ENCODE results near the gene PHETA1. TPM values are rescaled to one million over a fixed set of nuclear protein-coding genes. Genes with fewer than 3 reads are reported as not detected.

The PHETA1 gene
- total RNA-seq, 1 donor from 2014 or later = 14.9 TPM

DNA sequence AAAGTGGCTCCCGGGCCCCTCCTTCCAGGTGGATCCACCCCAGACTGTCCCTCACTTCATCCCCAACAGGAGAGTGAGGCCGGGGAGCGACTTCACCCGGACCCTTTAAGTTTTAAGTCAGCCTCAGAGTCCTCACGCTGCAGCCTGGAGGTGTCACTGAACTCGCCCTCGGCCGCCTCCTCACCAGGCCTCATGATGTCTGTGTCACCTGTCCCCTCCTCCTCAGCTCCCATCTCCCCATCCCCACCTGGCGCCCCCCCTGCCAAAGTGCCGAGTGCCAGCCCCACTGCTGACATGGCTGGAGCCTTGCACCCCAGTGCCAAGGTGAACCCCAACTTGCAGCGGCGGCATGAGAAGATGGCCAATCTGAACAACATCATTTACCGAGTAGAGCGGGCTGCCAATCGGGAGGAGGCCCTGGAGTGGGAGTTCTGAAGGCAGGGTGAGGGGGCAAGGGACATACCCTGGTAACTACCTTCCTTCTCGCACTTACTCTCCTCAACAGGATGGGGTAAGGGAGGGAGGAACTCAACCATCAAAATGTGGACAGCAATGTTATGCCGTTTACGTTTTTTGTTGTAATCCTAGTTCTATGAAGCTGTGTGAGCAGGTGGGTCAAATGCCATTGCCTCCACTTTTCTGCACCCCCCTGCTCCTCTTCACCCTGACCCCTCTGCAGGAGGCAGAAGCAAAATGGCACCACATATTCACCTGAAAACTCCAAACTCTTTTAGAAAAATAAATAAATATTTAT lies 20.8 kb downstream of the PHETA1 start:
- TF ChIP-seq EZH2 (IDR thresholded peaks at IDR 0.05; ENCODE audit: insufficient read depth, low read length) = no peak
- TF ChIP-seq, protein P1, sequence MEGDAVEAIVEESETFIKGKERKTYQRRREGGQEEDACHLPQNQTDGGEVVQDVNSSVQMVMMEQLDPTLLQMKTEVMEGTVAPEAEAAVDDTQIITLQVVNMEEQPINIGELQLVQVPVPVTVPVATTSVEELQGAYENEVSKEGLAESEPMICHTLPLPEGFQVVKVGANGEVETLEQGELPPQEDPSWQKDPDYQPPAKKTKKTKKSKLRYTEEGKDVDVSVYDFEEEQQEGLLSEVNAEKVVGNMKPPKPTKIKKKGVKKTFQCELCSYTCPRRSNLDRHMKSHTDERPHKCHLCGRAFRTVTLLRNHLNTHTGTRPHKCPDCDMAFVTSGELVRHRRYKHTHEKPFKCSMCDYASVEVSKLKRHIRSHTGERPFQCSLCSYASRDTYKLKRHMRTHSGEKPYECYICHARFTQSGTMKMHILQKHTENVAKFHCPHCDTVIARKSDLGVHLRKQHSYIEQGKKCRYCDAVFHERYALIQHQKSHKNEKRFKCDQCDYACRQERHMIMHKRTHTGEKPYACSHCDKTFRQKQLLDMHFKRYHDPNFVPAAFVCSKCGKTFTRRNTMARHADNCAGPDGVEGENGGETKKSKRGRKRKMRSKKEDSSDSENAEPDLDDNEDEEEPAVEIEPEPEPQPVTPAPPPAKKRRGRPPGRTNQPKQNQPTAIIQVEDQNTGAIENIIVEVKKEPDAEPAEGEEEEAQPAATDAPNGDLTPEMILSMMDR (IDR thresholded peaks at IDR 0.05; ENCODE audit: insufficient read depth, low read depth, low read length) = no peak
- Mint-ChIP-seq H3K4me1 (ENCODE audit: low read depth, unreplicated experiment) (no peaks in the 10 kb centered on the region), H3K27me3 (ENCODE audit: low read depth, unreplicated experiment) (peaks cover 2% of the 10 kb centered on the region), H3K4me3 (ENCODE audit: unreplicated experiment) (no peak overlapping the region), H3K27ac (ENCODE audit: unreplicated experiment) (no peak overlapping the region), H3K9me3 (ENCODE audit: unreplicated experiment) (peaks cover 20% of the 10 kb centered on the region), H3K36me3 (ENCODE audit: low read depth, unreplicated experiment) (peaks cover 3% of the 10 kb centered on the region)
- H3K27me3 ChIP-seq (ENCODE audit: insufficient read depth, low read length) = no peaks in the 10 kb centered on the region
- H3K27ac ChIP-seq (ENCODE audit: low read depth, low read length) = no peak overlapping the region
- H3K4me2 ChIP-seq (ENCODE audit: low read length) = no peak overlapping the region
- H3K4me1 ChIP-seq (ENCODE audit: insufficient read depth, low read length) = no peaks in the 10 kb centered on the region
- H3K79me2 ChIP-seq (ENCODE audit: insufficient read depth, low read length) = no peaks in the 10 kb centered on the region
- H4K20me1 ChIP-seq (ENCODE audit: insufficient read depth, low read length) = no peaks in the 10 kb centered on the region
- peaks cover 6% of the 10 kb centered on the region for H3K9me3 ChIP-seq (ENCODE audit: insufficient read depth, low read depth, low read length)
- no peak overlapping the region for H2AFZ ChIP-seq (ENCODE audit: low read depth, low read length)
- DNase-seq (ENCODE audit: low read depth) = no peak
- no peak overlapping the region for H3K4me3 ChIP-seq (ENCODE audit: insufficient read depth, low read depth, low read length)
- no peaks in the 10 kb centered on the region for H3K36me3 ChIP-seq (ENCODE audit: insufficient read depth, low read length)
- no peak overlapping the region for H3K9ac ChIP-seq (ENCODE audit: low read length)
- FAIRE-seq = no peak

DNA sequence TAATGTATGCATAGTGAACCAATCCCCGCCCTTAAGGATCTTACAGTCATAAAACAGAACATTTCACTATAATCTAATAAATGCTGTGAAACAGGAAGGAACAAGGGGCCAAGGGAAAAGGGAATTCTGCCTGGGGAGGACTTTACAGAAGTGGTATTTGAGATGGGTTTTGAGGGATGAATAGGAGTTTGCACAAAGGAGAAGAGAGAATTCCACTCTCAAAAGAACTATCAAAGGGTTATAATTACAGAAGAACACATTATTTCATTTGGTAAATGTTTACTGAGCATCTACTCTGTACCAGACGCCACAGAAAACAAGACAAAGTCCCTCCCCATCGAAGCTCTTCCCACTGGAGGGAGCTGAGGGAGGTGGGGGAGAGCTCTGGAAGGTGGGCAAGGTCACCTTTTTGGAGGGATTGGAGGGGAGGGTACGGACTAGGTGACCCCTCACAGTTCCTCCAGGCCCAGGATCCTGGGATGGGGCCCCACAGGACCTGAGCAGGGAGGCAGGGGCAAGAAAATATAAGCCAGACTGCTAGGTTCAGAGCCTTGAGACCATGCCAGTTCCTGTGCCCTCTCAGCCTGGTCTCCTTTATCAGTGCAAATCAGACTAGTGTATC lies 24.5 kb downstream of the PHETA1 start:
- Histone ChIP-seq H3K27ac (ENCODE audit: low read depth, low read length) (no peak overlapping the region), H3K27me3 (ENCODE audit: insufficient read depth, low read length) (peaks cover 5% of the 10 kb centered on the region), H4K20me1 (ENCODE audit: insufficient read depth, low read length) (no peaks in the 10 kb centered on the region), H3K9me3 (ENCODE audit: insufficient read depth, low read depth, low read length) (peaks cover 6% of the 10 kb centered on the region), H2AFZ (ENCODE audit: low read depth, low read length) (no peak overlapping the region), H3K36me3 (ENCODE audit: insufficient read depth, low read length) (no peaks in the 10 kb centered on the region), H3K4me1 (ENCODE audit: insufficient read depth, low read length) (no peaks in the 10 kb centered on the region), H3K4me3 (ENCODE audit: insufficient read depth, low read depth, low read length) (no peak overlapping the region), H3K4me2 (ENCODE audit: low read length) (no peak overlapping the region), H3K9ac (ENCODE audit: low read length) (no peak overlapping the region), H3K79me2 (ENCODE audit: insufficient read depth, low read length) (no peaks in the 10 kb centered on the region)
- no peak for FAIRE-seq
- Mint-ChIP-seq H3K27me3 (ENCODE audit: low read depth, unreplicated experiment) (peaks cover 2% of the 10 kb centered on the region), H3K4me3 (ENCODE audit: unreplicated experiment) (no peak overlapping the region), H3K27ac (ENCODE audit: unreplicated experiment) (no peak overlapping the region), H3K4me1 (ENCODE audit: low read depth, unreplicated experiment) (no peaks in the 10 kb centered on the region), H3K36me3 (ENCODE audit: low read depth, unreplicated experiment) (peaks cover 2% of the 10 kb centered on the region), H3K9me3 (ENCODE audit: unreplicated experiment) (peaks cover 21% of the 10 kb centered on the region)
- no peak for DNase-seq (ENCODE audit: low read depth)
- no peak for TF ChIP-seq EZH2 (IDR thresholded peaks at IDR 0.05; ENCODE audit: insufficient read depth, low read length)
- TF ChIP-seq, protein P1 (IDR thresholded peaks at IDR 0.05; ENCODE audit: insufficient read depth, low read depth, low read length) = no peak

DNA sequence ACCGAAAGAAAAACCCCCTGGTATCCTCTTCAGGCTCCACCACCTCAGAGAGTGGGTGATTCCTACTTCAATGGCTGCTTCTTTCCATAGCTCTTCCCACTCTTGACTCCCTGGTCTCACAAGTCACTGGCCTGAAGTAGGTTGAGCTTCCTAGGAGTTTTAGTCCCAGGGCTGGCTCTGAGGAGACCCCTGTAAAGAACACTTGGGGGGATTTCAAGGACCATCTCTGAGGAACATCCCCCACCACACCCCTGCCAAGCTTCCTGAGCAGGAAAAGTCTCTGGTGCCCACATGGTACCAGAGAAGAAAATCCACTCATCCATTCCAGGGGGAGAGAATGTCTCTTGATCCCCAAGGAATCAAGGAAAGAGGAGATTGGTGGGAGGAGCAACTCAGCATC lies 25.7 kb downstream of the PHETA1 start:
- H3K27me3 ChIP-seq (ENCODE audit: insufficient read depth, low read length) = peaks cover 5% of the 10 kb centered on the region
- H4K20me1 ChIP-seq (ENCODE audit: insufficient read depth, low read length) = no peaks in the 10 kb centered on the region
- H3K4me3 ChIP-seq (ENCODE audit: insufficient read depth, low read depth, low read length) = no peak overlapping the region
- Mint-ChIP-seq H3K36me3 (ENCODE audit: low read depth, unreplicated experiment) (no peaks in the 10 kb centered on the region), H3K4me3 (ENCODE audit: unreplicated experiment) (no peak overlapping the region), H3K9me3 (ENCODE audit: unreplicated experiment) (peaks cover 12% of the 10 kb centered on the region), H3K4me1 (ENCODE audit: low read depth, unreplicated experiment) (no peaks in the 10 kb centered on the region), H3K27me3 (ENCODE audit: low read depth, unreplicated experiment) (peaks cover 3% of the 10 kb centered on the region), H3K27ac (ENCODE audit: unreplicated experiment) (no peak overlapping the region)
- H3K27ac ChIP-seq (ENCODE audit: low read depth, low read length) = no peak overlapping the region
- TF ChIP-seq, protein P1 (IDR thresholded peaks at IDR 0.05; ENCODE audit: insufficient read depth, low read depth, low read length) = no peak
- TF ChIP-seq EZH2 (IDR thresholded peaks at IDR 0.05; ENCODE audit: insufficient read depth, low read length) = no peak
- no peak for FAIRE-seq
- no peaks in the 10 kb centered on the region for H3K79me2 ChIP-seq (ENCODE audit: insufficient read depth, low read length)
- no peaks in the 10 kb centered on the region for H3K36me3 ChIP-seq (ENCODE audit: insufficient read depth, low read length)
- H3K4me1 ChIP-seq (ENCODE audit: insufficient read depth, low read length) = no peaks in the 10 kb centered on the region
- no peak overlapping the region for H3K4me2 ChIP-seq (ENCODE audit: low read length)
- H3K9ac ChIP-seq (ENCODE audit: low read length) = no peak overlapping the region
- no peak overlapping the region for H2AFZ ChIP-seq (ENCODE audit: low read depth, low read length)
- no peak for DNase-seq (ENCODE audit: low read depth)
- peaks cover 3% of the 10 kb centered on the region for H3K9me3 ChIP-seq (ENCODE audit: insufficient read depth, low read depth, low read length)
